ENCODE measurements around the gene GNL1.
"Not testable (repeated sequence)": the region's sequence is repeated elsewhere in the genome, so short reads cannot be mapped to it uniquely, and the experiment has no call there.

GNL1 gene

GRCh38 chr6:30568245-30568644, 12.0 kb upstream of the GNL1 start:
- no peak for DNase-seq

- DNase-seq, result no peak
These were observed 9.5 kb upstream of the GNL1 start for GRCh38 chr6:30565772-30566171.

GRCh38 chr6:30564114-30564513, 7.8 kb upstream of the GNL1 start:
- DNase-seq, result no peak

GRCh38 chr6:30562470-30563425, 6.5 kb upstream of the GNL1 start:
- no peak for DNase-seq

- DNase-seq, result no peak
These were observed 4.6 kb upstream of the GNL1 start for GRCh38 chr6:30560930-30561329.

- no peak for DNase-seq
These were observed 1.3 kb upstream of the GNL1 start for GRCh38 chr6:30557683-30557981.

GRCh38 chr6:30556906-30557682, 805 bp upstream of the GNL1 start, which contains the start of gene PRR3:
Gene PRR3, plus strand, starts transcription at chr6:30557295. Its CDS starts 50 bp downstream, at chr6:30557345.
- peak; percentile 96 for DNase-seq

GRCh38 chr6:30555816-30556065, 548 bp downstream of the GNL1 start:
- peak; percentile 30 for DNase-seq

- DNase-seq, result no peak
These were observed 1.1 kb downstream of the GNL1 start for GRCh38 chr6:30554962-30555815.

GRCh38 chr6:30554404-30554803, 1.9 kb downstream of the GNL1 start:
- no peak for DNase-seq

- no peak for DNase-seq
These were observed 7.9 kb downstream of the GNL1 start for GRCh38 chr6:30548375-30548774.

GRCh38 chr6:30547454-30547853, 8.8 kb downstream of the GNL1 start:
- DNase-seq, result no peak

- peak; percentile 74 for DNase-seq
These were observed 11.5 kb downstream of the GNL1 start for GRCh38 chr6:30544666-30545272.

- DNase-seq, result no peak
These were observed 12.5 kb downstream of the GNL1 start for GRCh38 chr6:30543821-30544220.

GRCh38 chr6:30542915-30543314, 13.4 kb downstream of the GNL1 start:
- DNase-seq, result no peak

GRCh38 chr6:30542404-30542725, 13.9 kb downstream of the GNL1 start:
- DNase-seq, result no peak

- peak; percentile 83 for DNase-seq
These were observed 14.5 kb downstream of the GNL1 start for GRCh38 chr6:30541515-30542403.

GRCh38 chr6:30537931-30538330, 18.4 kb downstream of the GNL1 start:
- DNase-seq, result no peak

- no peak for DNase-seq
These were observed 22.6 kb downstream of the GNL1 start for GRCh38 chr6:30533460-30534294.

GRCh38 chr6:30530014-30530413, 26.3 kb downstream of the GNL1 start:
- DNase-seq, result no peak

- not testable (repeated sequence) for DNase-seq
These were observed 26.9 kb downstream of the GNL1 start for GRCh38 chr6:30529349-30529875.
